Fibroblast of lung (primary cell): ENCODE measurements around the gene MAML3. TPM values are rescaled to one million over a fixed set of nuclear protein-coding genes. Genes with fewer than 3 reads are reported as not detected.

Source experiments
- DNase-seq, 2 donors: peaks; one replicate each; pipeline versions ENCODE4 v3.0.0 to v3.0.0-alpha.2; 2010; ENCODE audit warnings: low read depth in 2 of 2
- H2AFZ ChIP-seq: 2 replicates; pipeline ENCODE4 v1.5.1; 2012; ENCODE audit warnings: low read length, control low read depth, inconsistent platforms
- H3K27ac ChIP-seq: 2 replicates; pipeline ENCODE4 v1.5.1; 2011; ENCODE audit warnings: low read length, control low read depth; ENCODE audit not compliant: insufficient read depth
- H3K27me3 ChIP-seq: 2 replicates; pipeline ENCODE4 v1.5.1; 2011; ENCODE audit warnings: mild to moderate bottlenecking, low read length; ENCODE audit not compliant: control insufficient read depth, insufficient read depth
- H3K36me3 ChIP-seq: 2 replicates; pipeline ENCODE4 v1.5.1; 2011; ENCODE audit warnings: low read length; ENCODE audit not compliant: control insufficient read depth, insufficient read depth
- H3K4me1 ChIP-seq: 2 replicates; pipeline ENCODE4 v1.5.1; 2011; ENCODE audit warnings: low read length; ENCODE audit not compliant: control insufficient read depth, insufficient read depth; ENCODE audit errors: extremely low read depth
- H3K4me2 ChIP-seq: 2 replicates; pipeline ENCODE4 v1.5.1; 2011; ENCODE audit warnings: low read length, control low read depth; ENCODE audit not compliant: insufficient read depth; ENCODE audit errors: extremely low read depth
- H3K4me3 ChIP-seq, 4 experiments: fragments of 200-600 bp in 1 of 4; sonication (generic) in 1 of 4; replicated peaks in 1 of 4; 2 replicates each; pipeline ENCODE4 v1.5.1; 2011 to 2016; ENCODE audit warnings: low read length in 4 of 4, low read depth in 3 of 4, mild to moderate bottlenecking in 3 of 4, control low read depth in 2 of 4, inconsistent platforms in 1 of 4, mixed read lengths in 1 of 4; ENCODE audit not compliant: insufficient read depth in 1 of 4; ENCODE audit errors: control extremely low read depth in 1 of 4
- H3K79me2 ChIP-seq: 2 replicates; pipeline ENCODE4 v1.5.1; 2012; ENCODE audit warnings: mild to moderate bottlenecking, low read length, inconsistent platforms; ENCODE audit not compliant: control insufficient read depth, insufficient read depth
- H3K9ac ChIP-seq: 2 replicates; pipeline ENCODE4 v1.5.1; 2011; ENCODE audit warnings: mild to moderate bottlenecking, low read length, control low read depth; ENCODE audit not compliant: insufficient read depth
- H3K9me3 ChIP-seq: 2 replicates; pipeline ENCODE4 v1.5.1; 2012; ENCODE audit warnings: low read depth, low read length; ENCODE audit not compliant: control insufficient read depth, insufficient read depth
- H4K20me1 ChIP-seq: 2 replicates; pipeline ENCODE4 v1.5.1; 2011; ENCODE audit warnings: low read length; ENCODE audit not compliant: control insufficient read depth, insufficient read depth; ENCODE audit errors: extremely low read depth
- CTCF ChIP-seq, 2 donors: IDR thresholded peaks in 1 of 2; conservative IDR thresholded peaks in 1 of 2; 1 replicate in 1 of 2; 2 replicates in 1 of 2; pipeline ENCODE4 v1.5.1; 2011 to 2012; ENCODE audit warnings: low read length in 2 of 2, control low read depth in 1 of 2, inconsistent platforms in 1 of 2, low read depth in 1 of 2, mild to moderate bottlenecking in 1 of 2
- EZH2 ChIP-seq: IDR thresholded peaks from 2 replicates; pipeline ENCODE4 v1.5.1; 2012; ENCODE audit warnings: low read length, control low read depth, mild to moderate bottlenecking; ENCODE audit errors: missing control alignments
- polyA plus RNA-seq, 2 donors: library from polyadenylated mRNA; depleted of rRNA in 1 of 2; stranded (reverse) in 1 of 2; unstranded in 1 of 2; fragments of >200 nt; gene quantifications; 2 replicates each; pipeline ENCODE4 v1.2.1, GENCODE V29; 2011 to 2012; ENCODE audit warnings: missing spikeins in 1 of 2
- total RNA-seq: library from RNA; depleted of rRNA; stranded (reverse); fragments of >200 nt; gene quantifications from 2 replicates; pipeline ENCODE4 v1.2.1, GENCODE V29; 2014

MAML3 gene
- total and polyA plus RNA-seq, 2 donors (not counting 1 experiment from before 2014, with no cell fraction given): 2.0 to 2.8 TPM

GRCh38 chr4:140066031-140066930 is 87.7 kb downstream of the MAML3 start:
- Histone ChIP-seq H3K4me2 (no peak overlapping the region), H3K36me3 (no peaks in the 10 kb centered on the region), H3K79me2 (no peaks in the 10 kb centered on the region)

GRCh38 chr4:140065393-140065792 is 88.6 kb downstream of the MAML3 start:
- H3K36me3 ChIP-seq: no peaks in the 10 kb centered on the region
- H3K79me2 ChIP-seq: no peaks in the 10 kb centered on the region
- peaks cover 10% of the 10 kb centered on the region for H3K4me1 ChIP-seq
- H3K27me3 ChIP-seq: no peaks in the 10 kb centered on the region
- no peak overlapping the region for H3K27ac ChIP-seq
- no peak overlapping the region for H3K9ac ChIP-seq
- no peaks in the 10 kb centered on the region for H4K20me1 ChIP-seq
- H3K4me2 ChIP-seq: no peak overlapping the region
- no peak overlapping the region for H3K4me3 ChIP-seq
- no peak overlapping the region for H2AFZ ChIP-seq
- TF ChIP-seq CTCF (conservative IDR thresholded peaks at IDR 0.05 in 1 of 2, IDR thresholded peaks at IDR 0.05 in 1 of 2; ENCODE audit: low read depth in 1 of 2, low read length in 2 of 2) (no peak), EZH2 (no peak)
- H3K9me3 ChIP-seq: no peaks in the 10 kb centered on the region
- no peak for DNase-seq

More at GRCh38 chr4:140066031-140066930, 87.7 kb downstream of the MAML3 start:
- Histone ChIP-seq H3K4me3 (no peak overlapping the region), H3K4me1 (peaks cover 10% of the 10 kb centered on the region), H3K9ac (no peak overlapping the region), H3K9me3 (no peaks in the 10 kb centered on the region), H3K27ac (no peak overlapping the region), H4K20me1 (no peaks in the 10 kb centered on the region), H3K27me3 (no peaks in the 10 kb centered on the region), H2AFZ (no peak overlapping the region)
- no peak for DNase-seq
- TF ChIP-seq CTCF (conservative IDR thresholded peaks at IDR 0.05 in 1 of 2, IDR thresholded peaks at IDR 0.05 in 1 of 2; ENCODE audit: low read depth in 1 of 2, low read length in 2 of 2): no peak
- no peak for TF ChIP-seq EZH2

- Histone ChIP-seq H3K36me3 (no peaks in the 10 kb centered on the region), H3K27me3 (no peaks in the 10 kb centered on the region), H3K4me2 (no peak overlapping the region), H3K4me1 (peaks cover 11% of the 10 kb centered on the region), H4K20me1 (no peaks in the 10 kb centered on the region), H3K4me3 (no peak overlapping the region), H3K9me3 (no peaks in the 10 kb centered on the region), H3K79me2 (no peaks in the 10 kb centered on the region), H3K27ac (peak overlapping the region; percentile 0), H3K9ac (no peak overlapping the region), H2AFZ (no peak overlapping the region)
- TF ChIP-seq EZH2 (no peak), CTCF (conservative IDR thresholded peaks at IDR 0.05 in 1 of 2, IDR thresholded peaks at IDR 0.05 in 1 of 2; ENCODE audit: low read depth in 1 of 2, low read length in 2 of 2) (no peak)
- no peak for DNase-seq
These were observed 92.2 kb downstream of the MAML3 start for GRCh38 chr4:140061659-140062289.
